ENCODE data around the gene EPB41L2.

GRCh38 chr6:130968476-130968875 is 94.6 kb downstream of the EPB41L2 start:
- TF ChIP-seq EZH2 (IDR thresholded peaks at IDR 0.05) (no peak), POLR2AphosphoS5 (IDR thresholded peaks at IDR 0.05; ENCODE audit: borderline replicate concordance, low read depth, low read length) (no peak), FOXP2 (optimal IDR thresholded peaks at IDR 0.05; ENCODE audit: control extremely low read depth, extremely low read length, insufficient read depth) (no peak)

Data from SK-N-MC (cell line).